Sigmoid colon (tissue), 3 donors: ENCODE data around the gene COL23A1.

Source experiments
- CTCF ChIP-seq, 4 experiments: fragments of 450-650 bp in 3 of 4; fragments of 200-600 bp in 1 of 4; IDR thresholded peaks; one replicate each; pipeline ENCODE4 v1.5.1; 2016 to 2019; ENCODE audit warnings: antibody characterized with exemption in 4 of 4, mild to moderate bottlenecking in 3 of 4, moderate library complexity in 2 of 4
- POLR2A ChIP-seq, 2 donors: fragments of 450-650 bp; IDR thresholded peaks; one replicate each; pipeline ENCODE4 v1.6.1; 2016; ENCODE audit warnings: antibody characterized with exemption in 2 of 2, mild to moderate bottlenecking in 2 of 2, moderate library complexity in 2 of 2

DNA sequence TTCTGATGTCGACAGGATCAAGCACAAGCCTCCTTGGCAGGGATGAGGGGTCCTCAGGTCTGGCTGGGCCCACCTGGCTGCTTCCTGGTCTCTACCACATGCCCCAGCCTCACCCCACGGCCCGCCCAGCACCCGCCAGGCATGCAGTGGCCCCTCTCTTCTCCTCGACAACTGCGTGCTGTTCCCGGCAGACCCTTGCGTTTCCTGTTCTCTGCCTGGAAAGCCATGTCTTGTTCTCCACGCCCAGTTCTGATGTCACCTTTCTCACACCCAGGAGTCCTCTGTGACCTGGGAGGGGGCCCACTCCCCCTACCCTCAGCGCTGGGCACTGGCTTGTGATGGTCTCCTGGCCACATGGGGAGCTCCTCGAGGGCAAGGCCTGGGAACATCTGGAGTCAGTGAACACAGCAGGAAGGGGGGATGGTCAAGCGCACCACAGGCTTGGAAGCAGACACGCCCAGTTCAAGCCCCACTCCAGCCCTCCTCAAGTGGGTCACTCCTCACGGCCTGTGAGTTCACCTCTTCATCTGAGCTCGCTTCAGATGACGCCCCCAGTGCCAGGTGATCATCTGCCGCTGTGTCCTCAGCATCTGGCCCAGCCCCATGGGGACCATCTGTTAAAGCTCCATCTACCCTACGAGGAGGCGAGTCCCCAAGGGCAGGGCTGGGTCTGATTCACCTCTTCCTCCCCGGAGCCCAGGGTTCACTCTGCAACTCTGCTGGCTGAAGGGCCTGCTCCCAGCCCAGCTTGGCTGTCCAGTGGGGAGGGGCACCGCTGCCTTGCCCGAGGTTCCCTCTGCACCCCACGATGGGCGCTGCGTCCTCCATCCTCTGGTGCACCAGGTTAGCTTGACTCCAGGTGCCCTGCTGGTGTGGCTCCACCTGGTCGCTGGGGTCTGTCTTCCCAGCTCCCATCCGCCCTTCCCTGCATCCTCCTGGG lies 224.4 kb downstream of the COL23A1 start:
- no peak for TF ChIP-seq CTCF (IDR thresholded peaks at IDR 0.05)
- TF ChIP-seq POLR2A (IDR thresholded peaks at IDR 0.05) = no peak
